ENCODE results near the gene TRIM39.
"Not testable (repeated sequence)": the region's sequence is repeated elsewhere in the genome, so short reads cannot be mapped to it uniquely, and the experiment has no call there.

The TRIM39 gene

GRCh38 chr6:30326526-30327231 is at the start of gene TRIM39:
Gene TRIM39 (plus strand): TSS chr6:30326927. CDS start chr6:30329318, 2,391 bp downstream.
- peak; percentile 43 to 44 for DNase-seq (ENCODE audit: low read depth in 2 of 2)

- DNase-seq (ENCODE audit: low read depth in 2 of 2) = not testable (repeated sequence)
Measured at GRCh38 chr6:30280988-30281387, 45.7 kb upstream of the TRIM39 start.

- no peak for DNase-seq (ENCODE audit: low read depth in 2 of 2)
Measured at GRCh38 chr6:30282522-30282921, 44.2 kb upstream of the TRIM39 start.

- no peak for DNase-seq (ENCODE audit: low read depth in 2 of 2)
Measured at GRCh38 chr6:30283761-30284160, 43.0 kb upstream of the TRIM39 start.

- DNase-seq (ENCODE audit: low read depth in 2 of 2) = no peak
Measured at GRCh38 chr6:30287139-30287538, 39.6 kb upstream of the TRIM39 start.

GRCh38 chr6:30295837-30296236 is 30.9 kb upstream of the TRIM39 start:
- DNase-seq (ENCODE audit: low read depth in 2 of 2) = no peak

GRCh38 chr6:30304002-30304401 is 22.7 kb upstream of the TRIM39 start:
- DNase-seq (ENCODE audit: low read depth in 2 of 2) = no peak

- no peak for DNase-seq (ENCODE audit: low read depth in 2 of 2)
Measured at GRCh38 chr6:30311101-30311500, 15.6 kb upstream of the TRIM39 start.

GRCh38 chr6:30311671-30312070 is 15.1 kb upstream of the TRIM39 start:
- DNase-seq (ENCODE audit: low read depth in 2 of 2) = no peak

- DNase-seq (ENCODE audit: low read depth in 2 of 2) = no peak
Measured at GRCh38 chr6:30312266-30312665, 14.5 kb upstream of the TRIM39 start.

GRCh38 chr6:30312676-30313321 is 13.9 kb upstream of the TRIM39 start:
- no peak for DNase-seq (ENCODE audit: low read depth in 2 of 2)

GRCh38 chr6:30315156-30315555 is 11.6 kb upstream of the TRIM39 start:
- no peak for DNase-seq (ENCODE audit: low read depth in 2 of 2)

- DNase-seq (ENCODE audit: low read depth in 2 of 2) = no peak
Measured at GRCh38 chr6:30317913-30318589, 8.7 kb upstream of the TRIM39 start.

- DNase-seq (ENCODE audit: low read depth in 2 of 2) = no peak
Measured at GRCh38 chr6:30319146-30319835, 7.4 kb upstream of the TRIM39 start.

- no peak for DNase-seq (ENCODE audit: low read depth in 2 of 2)
Measured at GRCh38 chr6:30321692-30322388, 4.9 kb upstream of the TRIM39 start.

- no peak for DNase-seq (ENCODE audit: low read depth in 2 of 2)
Measured at GRCh38 chr6:30322527-30323501, 3.9 kb upstream of the TRIM39 start.

- no peak for DNase-seq (ENCODE audit: low read depth in 2 of 2)
Measured at GRCh38 chr6:30323806-30324205, 2.9 kb upstream of the TRIM39 start.

GRCh38 chr6:30325150-30325872 is 1.4 kb upstream of the TRIM39 start:
- no peak for DNase-seq (ENCODE audit: low read depth in 2 of 2)

GRCh38 chr6:30325873-30326525 is 728 bp upstream of the TRIM39 start:
- DNase-seq (ENCODE audit: low read depth in 2 of 2) = peak; percentile 42 to 44

Measured in fibroblast of skin of left quadriceps (primary cell).